ENCODE data around the gene CILP. TPM values are rescaled to one million over a fixed set of nuclear protein-coding genes. Genes with fewer than 3 reads are reported as not detected.

The CILP gene
- total and polyA plus RNA-seq, 2 experiments from 2014 or later, result 0.03 TPM; not detected in 1

GRCh38 chr15:65219137-65219536, 7.9 kb upstream of the CILP start (continued):
- TF ChIP-seq, protein P1, sequence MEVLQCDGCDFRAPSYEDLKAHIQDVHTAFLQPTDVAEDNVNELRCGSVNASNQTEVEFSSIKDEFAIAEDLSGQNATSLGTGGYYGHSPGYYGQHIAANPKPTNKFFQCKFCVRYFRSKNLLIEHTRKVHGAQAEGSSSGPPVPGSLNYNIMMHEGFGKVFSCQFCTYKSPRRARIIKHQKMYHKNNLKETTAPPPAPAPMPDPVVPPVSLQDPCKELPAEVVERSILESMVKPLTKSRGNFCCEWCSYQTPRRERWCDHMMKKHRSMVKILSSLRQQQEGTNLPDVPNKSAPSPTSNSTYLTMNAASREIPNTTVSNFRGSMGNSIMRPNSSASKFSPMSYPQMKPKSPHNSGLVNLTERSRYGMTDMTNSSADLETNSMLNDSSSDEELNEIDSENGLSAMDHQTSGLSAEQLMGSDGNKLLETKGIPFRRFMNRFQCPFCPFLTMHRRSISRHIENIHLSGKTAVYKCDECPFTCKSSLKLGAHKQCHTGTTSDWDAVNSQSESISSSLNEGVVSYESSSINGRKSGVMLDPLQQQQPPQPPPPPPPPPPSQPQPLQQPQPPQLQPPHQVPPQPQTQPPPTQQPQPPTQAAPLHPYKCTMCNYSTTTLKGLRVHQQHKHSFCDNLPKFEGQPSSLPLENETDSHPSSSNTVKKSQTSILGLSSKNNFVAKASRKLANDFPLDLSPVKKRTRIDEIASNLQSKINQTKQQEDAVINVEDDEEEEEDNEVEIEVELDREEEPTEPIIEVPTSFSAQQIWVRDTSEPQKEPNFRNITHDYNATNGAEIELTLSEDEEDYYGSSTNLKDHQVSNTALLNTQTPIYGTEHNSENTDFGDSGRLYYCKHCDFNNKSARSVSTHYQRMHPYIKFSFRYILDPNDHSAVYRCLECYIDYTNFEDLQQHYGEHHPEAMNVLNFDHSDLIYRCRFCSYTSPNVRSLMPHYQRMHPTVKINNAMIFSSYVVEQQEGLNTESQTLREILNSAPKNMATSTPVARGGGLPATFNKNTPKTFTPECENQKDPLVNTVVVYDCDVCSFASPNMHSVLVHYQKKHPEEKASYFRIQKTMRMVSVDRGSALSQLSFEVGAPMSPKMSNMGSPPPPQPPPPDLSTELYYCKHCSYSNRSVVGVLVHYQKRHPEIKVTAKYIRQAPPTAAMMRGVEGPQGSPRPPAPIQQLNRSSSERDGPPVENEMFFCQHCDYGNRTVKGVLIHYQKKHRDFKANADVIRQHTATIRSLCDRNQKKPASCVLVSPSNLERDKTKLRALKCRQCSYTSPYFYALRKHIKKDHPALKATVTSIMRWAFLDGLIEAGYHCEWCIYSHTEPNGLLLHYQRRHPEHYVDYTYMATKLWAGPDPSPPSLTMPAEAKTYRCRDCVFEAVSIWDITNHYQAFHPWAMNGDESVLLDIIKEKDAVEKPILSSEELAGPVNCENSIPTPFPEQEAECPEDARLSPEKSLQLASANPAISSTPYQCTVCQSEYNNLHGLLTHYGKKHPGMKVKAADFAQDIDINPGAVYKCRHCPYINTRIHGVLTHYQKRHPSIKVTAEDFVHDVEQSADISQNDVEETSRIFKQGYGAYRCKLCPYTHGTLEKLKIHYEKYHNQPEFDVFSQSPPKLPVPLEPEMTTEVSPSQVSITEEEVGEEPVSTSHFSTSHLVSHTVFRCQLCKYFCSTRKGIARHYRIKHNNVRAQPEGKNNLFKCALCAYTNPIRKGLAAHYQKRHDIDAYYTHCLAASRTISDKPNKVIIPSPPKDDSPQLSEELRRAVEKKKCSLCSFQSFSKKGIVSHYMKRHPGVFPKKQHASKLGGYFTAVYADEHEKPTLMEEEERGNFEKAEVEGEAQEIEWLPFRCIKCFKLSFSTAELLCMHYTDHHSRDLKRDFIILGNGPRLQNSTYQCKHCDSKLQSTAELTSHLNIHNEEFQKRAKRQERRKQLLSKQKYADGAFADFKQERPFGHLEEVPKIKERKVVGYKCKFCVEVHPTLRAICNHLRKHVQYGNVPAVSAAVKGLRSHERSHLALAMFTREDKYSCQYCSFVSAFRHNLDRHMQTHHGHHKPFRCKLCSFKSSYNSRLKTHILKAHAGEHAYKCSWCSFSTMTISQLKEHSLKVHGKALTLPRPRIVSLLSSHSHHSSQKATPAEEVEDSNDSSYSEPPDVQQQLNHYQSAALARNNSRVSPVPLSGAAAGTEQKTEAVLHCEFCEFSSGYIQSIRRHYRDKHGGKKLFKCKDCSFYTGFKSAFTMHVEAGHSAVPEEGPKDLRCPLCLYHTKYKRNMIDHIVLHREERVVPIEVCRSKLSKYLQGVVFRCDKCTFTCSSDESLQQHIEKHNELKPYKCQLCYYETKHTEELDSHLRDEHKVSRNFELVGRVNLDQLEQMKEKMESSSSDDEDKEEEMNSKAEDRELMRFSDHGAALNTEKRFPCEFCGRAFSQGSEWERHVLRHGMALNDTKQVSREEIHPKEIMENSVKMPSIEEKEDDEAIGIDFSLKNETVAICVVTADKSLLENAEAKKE (CRISPR knock-in tag; IDR thresholded peaks at IDR 0.05), result no peak
- TF ChIP-seq EZH2phosphoT487 (IDR thresholded peaks at IDR 0.05; ENCODE audit: unreplicated experiment) (no peak), REST (IDR thresholded peaks at IDR 0.05; ENCODE audit: unreplicated experiment) (no peak), ZNF331 (CRISPR knock-in tag; IDR thresholded peaks at IDR 0.05; ENCODE audit: low read depth) (no peak)
